SH-SY5Y (cell line): ENCODE results near the gene FAM174B.

Source experiments
- GATA2 ChIP-seq: IDR thresholded peaks from 2 replicates; pipeline ENCODE4 v1.6.1; 2011; ENCODE audit warnings: mild to moderate bottlenecking, low read depth, low read length
- GATA3 ChIP-seq: IDR thresholded peaks from 2 replicates; pipeline ENCODE4 v1.6.1; 2011; ENCODE audit warnings: low read depth, mild to moderate bottlenecking, low read length, moderate library complexity

DNA sequence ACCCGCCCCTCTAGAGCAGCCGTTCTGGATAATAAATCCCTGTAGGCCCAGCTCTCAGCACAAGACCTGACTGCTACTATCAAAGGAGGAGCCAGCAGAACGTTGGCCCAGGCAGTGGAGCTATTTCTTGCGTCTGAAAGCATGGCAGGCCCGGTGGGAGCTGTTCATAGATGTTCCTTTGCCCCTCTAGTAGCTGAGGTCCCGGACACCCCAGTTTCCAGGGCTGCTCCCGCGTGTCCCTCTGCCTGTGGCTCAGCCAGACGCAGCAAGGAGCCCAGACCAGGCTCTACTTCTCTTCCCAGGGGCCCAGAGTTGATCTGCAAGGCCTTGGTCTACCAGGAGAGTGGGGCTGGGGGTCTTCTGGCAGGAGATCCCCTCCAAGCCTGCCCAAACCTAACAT is 76.1 kb downstream of the FAM174B start:
- no peak for TF ChIP-seq GATA3
- TF ChIP-seq GATA2, result no peak
